Measurements from ENCODE around the gene EPB41L1. TPM values are rescaled to one million over a fixed set of nuclear protein-coding genes. Genes with fewer than 3 reads are reported as not detected.
A peak's percentile ranks its signal among the peaks of the same experiment; 100 is the strongest.

EPB41L1 gene
- total RNA-seq, 1 donor from 2014 or later = 32.7 TPM

DNA sequence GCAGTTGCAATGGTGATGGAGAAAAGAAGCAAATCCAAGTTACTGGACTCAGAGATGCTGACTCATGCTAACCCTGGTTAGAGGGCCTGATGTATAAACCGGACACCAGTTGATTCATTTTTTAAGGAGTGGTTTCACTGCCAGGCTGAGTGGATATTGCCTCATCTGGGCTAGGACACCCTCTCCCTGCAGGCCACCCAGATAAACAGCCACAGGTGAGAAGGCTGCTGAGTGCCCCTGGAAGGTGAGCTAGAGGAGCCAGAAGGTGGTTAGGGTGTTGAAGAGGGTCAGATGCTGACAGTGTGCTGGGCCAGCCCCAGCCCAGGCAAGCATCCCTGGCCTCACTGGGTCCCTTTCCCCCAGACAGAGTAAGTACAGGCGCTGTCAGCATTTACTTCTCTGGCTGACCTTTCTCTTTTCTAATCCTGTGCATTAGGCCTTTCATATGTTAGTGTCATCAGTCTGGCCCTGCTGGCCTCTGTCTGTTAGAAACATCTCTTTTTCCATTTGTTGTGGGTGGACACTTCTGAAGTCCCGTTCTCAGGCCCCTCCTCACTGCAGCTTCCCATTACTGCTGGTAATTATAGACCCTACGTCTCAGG lies 13.5 kb downstream of the EPB41L1 start:
- H3K36me3 Mint-ChIP-seq = no peaks in the 10 kb centered on the region
- peaks cover 3% of the 10 kb centered on the region for H3F3A ChIP-seq (ENCODE audit: low read depth)
- H3K36me3 ChIP-seq = no peaks in the 10 kb centered on the region
- no peak overlapping the region for H3K27ac ChIP-seq
- no peak for DNase-seq (ENCODE audit: low spot score)
- H2AFZ ChIP-seq (replicated peaks) = no peak overlapping the region
- H3K27me3 Mint-ChIP-seq (ENCODE audit: insufficient read depth, low read depth) = no peaks in the 10 kb centered on the region
- H3K4me1 ChIP-seq = peaks cover 3% of the 10 kb centered on the region
- no peak overlapping the region for H3K27ac Mint-ChIP-seq
- H3K4me3 ChIP-seq = no peak overlapping the region
- peaks cover 42% of the 10 kb centered on the region for H3K4me1 Mint-ChIP-seq
- H3K4me3 Mint-ChIP-seq = no peak overlapping the region
- no peak overlapping the region for H3K4me2 ChIP-seq
- TF ChIP-seq, protein P1, sequence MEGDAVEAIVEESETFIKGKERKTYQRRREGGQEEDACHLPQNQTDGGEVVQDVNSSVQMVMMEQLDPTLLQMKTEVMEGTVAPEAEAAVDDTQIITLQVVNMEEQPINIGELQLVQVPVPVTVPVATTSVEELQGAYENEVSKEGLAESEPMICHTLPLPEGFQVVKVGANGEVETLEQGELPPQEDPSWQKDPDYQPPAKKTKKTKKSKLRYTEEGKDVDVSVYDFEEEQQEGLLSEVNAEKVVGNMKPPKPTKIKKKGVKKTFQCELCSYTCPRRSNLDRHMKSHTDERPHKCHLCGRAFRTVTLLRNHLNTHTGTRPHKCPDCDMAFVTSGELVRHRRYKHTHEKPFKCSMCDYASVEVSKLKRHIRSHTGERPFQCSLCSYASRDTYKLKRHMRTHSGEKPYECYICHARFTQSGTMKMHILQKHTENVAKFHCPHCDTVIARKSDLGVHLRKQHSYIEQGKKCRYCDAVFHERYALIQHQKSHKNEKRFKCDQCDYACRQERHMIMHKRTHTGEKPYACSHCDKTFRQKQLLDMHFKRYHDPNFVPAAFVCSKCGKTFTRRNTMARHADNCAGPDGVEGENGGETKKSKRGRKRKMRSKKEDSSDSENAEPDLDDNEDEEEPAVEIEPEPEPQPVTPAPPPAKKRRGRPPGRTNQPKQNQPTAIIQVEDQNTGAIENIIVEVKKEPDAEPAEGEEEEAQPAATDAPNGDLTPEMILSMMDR (IDR thresholded peaks at IDR 0.05) = no peak
- no peak for TF ChIP-seq EZH2 (IDR thresholded peaks at IDR 0.05)
- no peak for TF ChIP-seq EZH2phosphoT487 (IDR thresholded peaks at IDR 0.05)
- no peaks in the 10 kb centered on the region for H3K9me3 ChIP-seq (ENCODE audit: low read depth)
- no peaks in the 10 kb centered on the region for H3K9me3 Mint-ChIP-seq
- peaks cover 6% of the 10 kb centered on the region for H4K20me1 ChIP-seq (ENCODE audit: low read depth)
- H3K9ac ChIP-seq = no peak overlapping the region
- no peaks in the 10 kb centered on the region for H3K79me2 ChIP-seq (ENCODE audit: low read depth)
- no peaks in the 10 kb centered on the region for H3K27me3 ChIP-seq

DNA sequence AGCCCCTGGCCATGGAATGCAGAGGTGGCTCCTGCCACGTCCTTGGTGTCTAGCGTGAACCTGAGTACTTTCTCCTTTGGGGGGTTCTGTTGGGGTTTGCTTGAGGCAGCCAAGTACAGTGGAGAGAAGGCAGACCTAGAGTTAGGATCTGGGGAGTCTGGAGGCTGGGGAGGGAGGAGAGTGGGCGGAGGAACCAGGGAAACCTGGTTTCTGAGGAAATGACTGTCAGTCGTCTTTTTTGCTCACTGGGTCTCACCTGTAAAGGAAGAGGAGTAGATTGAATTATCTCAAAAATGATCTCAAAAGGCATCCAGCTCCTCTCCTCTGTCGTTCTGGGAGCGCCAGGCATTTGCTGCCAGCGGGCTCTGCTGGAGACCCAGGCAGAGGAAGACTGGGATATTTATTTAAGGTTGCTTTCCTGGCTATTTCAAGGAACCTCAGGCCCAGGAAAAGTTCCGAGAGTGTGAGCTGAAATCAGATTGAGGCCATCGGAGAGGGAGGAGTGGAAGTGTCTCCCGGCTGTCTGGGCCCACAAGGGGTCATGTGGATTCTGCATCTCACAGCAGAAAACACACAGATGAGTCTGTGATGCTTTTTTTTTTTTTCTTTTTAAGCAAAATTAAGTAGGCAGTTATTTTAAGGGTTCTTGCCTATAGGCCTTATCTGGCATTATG lies 16.1 kb downstream of the EPB41L1 start:
- H2AFZ ChIP-seq (replicated peaks) = no peak overlapping the region
- peaks cover 20% of the 10 kb centered on the region for H4K20me1 ChIP-seq (ENCODE audit: low read depth)
- H3K4me2 ChIP-seq = no peak overlapping the region
- H3K79me2 ChIP-seq (ENCODE audit: low read depth) = no peaks in the 10 kb centered on the region
- H3K27me3 ChIP-seq = no peaks in the 10 kb centered on the region
- H3K4me1 ChIP-seq = peaks cover 13% of the 10 kb centered on the region
- H3K36me3 ChIP-seq = no peaks in the 10 kb centered on the region
- no peak overlapping the region for H3K27ac ChIP-seq
- Mint-ChIP-seq H3K4me3 (no peak overlapping the region), H3K9me3 (no peaks in the 10 kb centered on the region), H3K27me3 (ENCODE audit: insufficient read depth, low read depth) (peaks cover 4% of the 10 kb centered on the region), H3K4me1 (peaks cover 63% of the 10 kb centered on the region), H3K27ac (peak overlapping the region; percentile 63), H3K36me3 (no peaks in the 10 kb centered on the region)
- DNase-seq (ENCODE audit: low spot score) = no peak
- no peak overlapping the region for H3K9ac ChIP-seq
- no peak overlapping the region for H3K4me3 ChIP-seq
- TF ChIP-seq EZH2 (IDR thresholded peaks at IDR 0.05) (no peak), EZH2phosphoT487 (IDR thresholded peaks at IDR 0.05) (no peak)
- TF ChIP-seq, protein P1 (IDR thresholded peaks at IDR 0.05) = no peak
- peaks cover 15% of the 10 kb centered on the region for H3F3A ChIP-seq (ENCODE audit: low read depth)
- no peaks in the 10 kb centered on the region for H3K9me3 ChIP-seq (ENCODE audit: low read depth)

DNA sequence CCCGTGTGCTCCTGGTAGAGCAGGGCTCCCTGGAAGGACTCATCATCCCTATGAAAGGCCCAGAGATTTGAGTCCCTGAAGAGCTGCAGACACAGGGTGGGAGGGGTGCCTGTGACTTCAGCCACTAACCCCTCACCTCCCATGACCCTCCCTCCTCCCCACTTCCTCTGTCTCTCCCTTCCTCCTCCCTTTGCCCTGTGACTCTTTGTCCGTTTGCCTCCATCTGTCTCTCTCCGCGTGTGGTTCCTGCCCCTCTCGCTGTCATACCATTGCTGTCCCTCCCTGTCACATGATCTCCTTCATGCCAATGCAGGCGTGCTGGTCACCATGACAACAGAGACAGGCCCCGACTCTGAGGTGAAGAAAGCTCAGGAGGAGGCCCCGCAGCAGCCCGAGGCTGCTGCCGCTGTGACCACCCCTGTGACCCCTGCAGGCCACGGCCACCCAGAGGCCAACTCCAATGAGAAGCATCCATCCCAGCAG lies 19.0 kb downstream of the EPB41L1 start:
- DNase-seq (ENCODE audit: low spot score) = peak; percentile 94
- H3K36me3 Mint-ChIP-seq = peaks cover 8% of the 10 kb centered on the region
- H3K9ac ChIP-seq = no peak overlapping the region
- no peaks in the 10 kb centered on the region for H3K9me3 Mint-ChIP-seq
- TF ChIP-seq EZH2phosphoT487 (IDR thresholded peaks at IDR 0.05) (no peak), EZH2 (IDR thresholded peaks at IDR 0.05) (no peak)
- TF ChIP-seq, protein P1 (IDR thresholded peaks at IDR 0.05) = no peak
- H3K4me1 ChIP-seq = peaks cover 13% of the 10 kb centered on the region
- H3K4me2 ChIP-seq = peak overlapping the region; percentile 73
- no peaks in the 10 kb centered on the region for H3K9me3 ChIP-seq (ENCODE audit: low read depth)
- peak overlapping the region; percentile 65 for H3K4me3 Mint-ChIP-seq
- H3K36me3 ChIP-seq = no peaks in the 10 kb centered on the region
- H4K20me1 ChIP-seq (ENCODE audit: low read depth) = peaks cover 20% of the 10 kb centered on the region
- no peak overlapping the region for H3K27ac ChIP-seq
- H3K79me2 ChIP-seq (ENCODE audit: low read depth) = no peaks in the 10 kb centered on the region
- peaks cover 4% of the 10 kb centered on the region for H3K27me3 Mint-ChIP-seq (ENCODE audit: insufficient read depth, low read depth)
- H2AFZ ChIP-seq (replicated peaks) = no peak overlapping the region
- peak overlapping the region; percentile 73 for H3K27ac Mint-ChIP-seq
- no peaks in the 10 kb centered on the region for H3K27me3 ChIP-seq
- peaks cover 57% of the 10 kb centered on the region for H3K4me1 Mint-ChIP-seq
- H3K4me3 ChIP-seq = no peak overlapping the region
- peaks cover 15% of the 10 kb centered on the region for H3F3A ChIP-seq (ENCODE audit: low read depth)
